Neuronal stem cell (in vitro differentiated cells): ENCODE measurements around the gene TSPEAR.
"Not testable (repeated sequence)": the region's sequence is repeated elsewhere in the genome, so short reads cannot be mapped to it uniquely, and the experiment has no call there.

Source experiments
- DNase-seq: peaks from one replicate; pipeline ENCODE4 v3.0.0-alpha.2; 2013; ENCODE audit warnings: low spot score
- H2AFZ ChIP-seq: one replicate; pipeline ENCODE4 v1.6.1; 2013; ENCODE audit warnings: mild to moderate bottlenecking, low read length, inconsistent platforms
- H2AK5ac ChIP-seq: 2 replicates; pipeline ENCODE4 v1.6.1; 2013; ENCODE audit warnings: low read depth, mild to moderate bottlenecking, inconsistent platforms, low read length, moderate library complexity, mixed read lengths
- H2BK120ac ChIP-seq: 2 replicates; pipeline ENCODE4 v1.6.1; 2013; ENCODE audit warnings: low read depth, mild to moderate bottlenecking, inconsistent platforms, low read length, moderate library complexity, mixed read lengths
- H2BK12ac ChIP-seq: one replicate; pipeline ENCODE4 v1.6.1; 2013; ENCODE audit warnings: low read length, inconsistent platforms
- H2BK15ac ChIP-seq: 2 replicates; pipeline ENCODE4 v1.6.1; 2013; ENCODE audit warnings: mild to moderate bottlenecking, low read length, inconsistent platforms, mixed read lengths
- H2BK5ac ChIP-seq: one replicate; pipeline ENCODE4 v1.6.1; 2013; ENCODE audit warnings: inconsistent platforms, mild to moderate bottlenecking, low read length, moderate library complexity
- H3K14ac ChIP-seq: one replicate; pipeline ENCODE4 v1.6.1; 2013; ENCODE audit warnings: low read length, inconsistent platforms
- H3K18ac ChIP-seq: 2 replicates; pipeline ENCODE4 v1.6.1; 2013; ENCODE audit warnings: low read length, inconsistent platforms
- H3K23ac ChIP-seq: 2 replicates; pipeline ENCODE4 v1.6.1; 2013; ENCODE audit warnings: low read depth, mild to moderate bottlenecking, mixed read lengths, low read length, inconsistent platforms; ENCODE audit not compliant: poor library complexity
- H3K27ac ChIP-seq: replicated peaks from 3 replicates; pipeline ENCODE4 v1.5.1; 2013; ENCODE audit warnings: low read length, inconsistent platforms
- H3K27me3 ChIP-seq, 3 experiments: 2 replicates each; pipeline ENCODE4 v1.6.1; 2013; ENCODE audit warnings: low read length in 3 of 3, mild to moderate bottlenecking in 2 of 3, inconsistent platforms in 1 of 3, low read depth in 1 of 3, mixed read lengths in 1 of 3, moderate library complexity in 1 of 3; ENCODE audit not compliant: control insufficient read depth in 3 of 3, insufficient read depth in 3 of 3
- H3K36me3 ChIP-seq, 2 donors: replicated peaks in 1 of 2; 2 replicates each; pipeline ENCODE4 v1.6.1; 2013; ENCODE audit warnings: low read length in 2 of 2; ENCODE audit not compliant: control insufficient read depth in 2 of 2, insufficient read depth in 2 of 2
- H3K4ac ChIP-seq: 2 replicates; pipeline ENCODE4 v1.6.1; 2013; ENCODE audit warnings: inconsistent platforms, mild to moderate bottlenecking, low read length, moderate library complexity
- H3K4me1 ChIP-seq, 2 donors: 1 replicate in 1 of 2; 2 replicates in 1 of 2; pipeline ENCODE4 v1.6.1; 2013; ENCODE audit warnings: low read length in 2 of 2, low read depth in 1 of 2; ENCODE audit not compliant: control insufficient read depth in 2 of 2, insufficient read depth in 1 of 2
- H3K4me2 ChIP-seq: one replicate; pipeline ENCODE4 v1.6.1; 2013; ENCODE audit warnings: mild to moderate bottlenecking, low read length, inconsistent platforms; ENCODE audit not compliant: insufficient read depth, poor library complexity, severe bottlenecking
- H3K4me3 ChIP-seq, 2 donors: 2 replicates each; pipeline ENCODE4 v1.5.1; 2013; ENCODE audit warnings: low read length in 2 of 2, mild to moderate bottlenecking in 2 of 2, inconsistent platforms in 1 of 2, moderate library complexity in 1 of 2
- H3K79me1 ChIP-seq: one replicate; pipeline ENCODE4 v1.6.1; 2013; ENCODE audit warnings: low read depth, mild to moderate bottlenecking, inconsistent platforms, low read length, moderate library complexity
- H3K9ac ChIP-seq: one replicate; pipeline ENCODE4 v1.6.1; 2013; ENCODE audit warnings: mild to moderate bottlenecking, low read depth, low read length, inconsistent platforms; ENCODE audit not compliant: poor library complexity
- H3K9me3 ChIP-seq, 2 donors: replicated peaks in 1 of 2; 2 replicates each; pipeline versions ENCODE3 to v1.6.1; 2013; ENCODE audit warnings: low read length in 2 of 2, mild to moderate bottlenecking in 2 of 2, inconsistent platforms in 1 of 2, low read depth in 1 of 2, mixed read lengths in 1 of 2, moderate library complexity in 1 of 2; ENCODE audit not compliant: control insufficient read depth in 2 of 2, insufficient read depth in 1 of 2
- H4K8ac ChIP-seq: one replicate; pipeline ENCODE4 v1.6.1; 2013; ENCODE audit warnings: low read depth, mild to moderate bottlenecking, inconsistent platforms, low read length, moderate library complexity
- H4K91ac ChIP-seq: one replicate; pipeline ENCODE4 v1.6.1; 2013; ENCODE audit warnings: low read length, low read depth, mild to moderate bottlenecking, inconsistent platforms; ENCODE audit not compliant: poor library complexity
- WGBS, 2 donors: extraction: QIAGEN DNeasy Blood & Tissue Kit; methylation state at CpG; one replicate each; pipeline ENCODE4 v1.1.7; 2013; ENCODE audit warnings: missing lambda C conversion rate in 2 of 2, mixed read lengths in 1 of 2; ENCODE audit not compliant: insufficient read length in 2 of 2, insufficient replicate concordance in 1 of 2; ENCODE audit errors: extremely low coverage in 2 of 2; 5-methylcytosine and 5-hydroxymethylcytosine counted together

Gene TSPEAR

DNA sequence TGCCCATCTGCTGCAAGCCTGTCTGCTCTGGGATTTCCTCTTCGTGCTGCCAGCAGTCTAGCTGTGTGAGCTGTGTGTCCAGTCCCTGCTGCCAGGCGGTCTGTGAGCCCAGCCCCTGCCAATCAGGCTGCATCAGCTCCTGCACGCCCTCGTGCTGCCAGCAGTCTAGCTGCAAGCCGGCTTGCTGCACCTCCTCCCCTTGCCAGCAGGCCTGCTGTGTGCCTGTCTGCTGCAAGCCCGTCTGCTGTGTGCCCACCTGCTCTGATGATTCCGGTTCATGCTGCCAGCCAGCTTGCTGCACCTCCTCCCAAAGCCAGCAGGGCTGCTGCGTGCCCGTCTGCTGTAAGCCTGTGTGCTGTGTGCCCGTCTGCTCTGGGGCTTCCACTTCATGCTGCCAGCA, 110.3 kb downstream of the TSPEAR start:
- not testable (repeated sequence) for H3K4me2 ChIP-seq, H3K27ac ChIP-seq, H2AFZ ChIP-seq, H3K4ac ChIP-seq, DNase-seq, H3K9me3 ChIP-seq, H4K8ac ChIP-seq, H3K27me3 ChIP-seq, H2BK120ac ChIP-seq, H3K79me1 ChIP-seq, H2BK5ac ChIP-seq, H3K4me1 ChIP-seq, H3K36me3 ChIP-seq
- Histone ChIP-seq H3K18ac (peak overlapping the region; percentile 76), H3K4me3 (peak overlapping the region in 1 of 2 donors; percentile 22), H4K91ac (peak overlapping the region; percentile 53), H2BK12ac (peak overlapping the region; percentile 97), H2BK15ac (peak overlapping the region; percentile 64), H3K9ac (peak overlapping the region; percentile 63), H3K23ac (peak overlapping the region; percentile 68), H2AK5ac (peak overlapping the region; percentile 12), H3K14ac (peak overlapping the region; percentile 97)
- WGBS, 2 donors: no CpG with 5 or more reads among the region's 10 CpGs

DNA sequence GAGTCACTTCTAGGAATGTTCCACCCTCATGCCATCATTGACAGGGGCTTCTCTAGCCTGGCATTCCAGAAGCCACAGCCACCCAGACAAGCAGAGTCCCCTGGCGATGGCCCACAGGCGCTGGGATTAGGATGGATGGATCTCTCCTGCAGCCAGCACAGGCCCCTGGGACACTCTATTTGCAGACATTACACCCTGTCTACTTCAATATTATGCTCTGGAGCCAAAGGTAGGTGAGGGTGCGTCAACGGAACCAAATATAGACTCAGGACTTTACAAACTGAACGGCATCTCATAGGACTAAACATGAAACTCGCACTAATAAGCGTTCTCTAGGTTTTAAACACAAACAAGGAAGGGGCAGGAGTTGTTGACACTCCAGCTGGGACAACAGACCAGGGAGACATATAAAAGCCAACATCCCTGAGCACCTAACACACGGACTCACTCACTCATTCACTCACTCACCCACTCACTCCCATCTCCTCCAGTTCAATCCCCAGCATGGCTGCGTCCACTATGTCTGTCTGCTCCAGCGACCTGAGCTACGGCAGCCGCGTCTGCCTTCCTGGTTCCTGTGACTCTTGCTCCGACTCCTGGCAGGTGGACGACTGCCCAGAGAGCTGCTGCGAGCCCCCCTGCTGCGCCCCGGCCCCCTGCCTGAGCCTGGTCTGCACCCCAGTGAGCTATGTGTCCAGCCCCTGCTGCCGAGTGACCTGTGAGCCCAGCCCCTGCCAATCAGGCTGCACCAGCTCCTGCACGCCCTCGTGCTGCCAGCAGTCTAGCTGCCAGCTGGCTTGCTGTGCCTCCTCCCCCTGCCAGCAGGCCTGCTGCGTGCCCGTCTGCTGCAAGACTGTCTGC, 111.0 kb downstream of the TSPEAR start, which contains the start of gene KRTAP10-7:
TSS of gene KRTAP10-7 (plus strand) at position 480 of the 861 bp plus-strand sequence. CDS start at position 505, 25 bp downstream.
- peak within 1 kb of the TSS; percentile 12 for H2AK5ac ChIP-seq
- not testable (repeated sequence) for H2BK5ac ChIP-seq, H2AFZ ChIP-seq, H4K8ac ChIP-seq, H3K4me1 ChIP-seq, H3K79me1 ChIP-seq, H3K4me2 ChIP-seq, H3K36me3 ChIP-seq, H2BK120ac ChIP-seq, H3K9me3 ChIP-seq, H3K27me3 ChIP-seq, DNase-seq
- peak within 1 kb of the TSS; percentile 22 for H3K27ac ChIP-seq
- H2BK15ac ChIP-seq: peak within 1 kb of the TSS; percentile 64
- WGBS, 2 donors: no CpG with 5 or more reads among the region's 23 CpGs
- H3K4me3 ChIP-seq: peak within 1 kb of the TSS in 1 of 2 donors; percentile 22
- peak within 1 kb of the TSS; percentile 63 for H3K9ac ChIP-seq
- peak within 1 kb of the TSS; percentile 68 for H3K23ac ChIP-seq
- H4K91ac ChIP-seq: peak within 1 kb of the TSS; percentile 53
- peak within 1 kb of the TSS; percentile 97 for H3K14ac ChIP-seq
- peak within 1 kb of the TSS; percentile 89 for H3K18ac ChIP-seq
- peak within 1 kb of the TSS; percentile 42 for H3K4ac ChIP-seq
- peak within 1 kb of the TSS; percentile 97 for H2BK12ac ChIP-seq

- peak overlapping the region; percentile 89 for H3K18ac ChIP-seq
- no peak overlapping the region for H3K14ac ChIP-seq
- H2BK12ac ChIP-seq: peak overlapping the region; percentile 41
- peaks cover 0 to 4% (median 0%) of the 10 kb centered on the region in 3 experiments for H3K27me3 ChIP-seq
- H4K8ac ChIP-seq: no peak overlapping the region
- peak overlapping the region; percentile 22 for H3K27ac ChIP-seq
- H3K4me2 ChIP-seq: no peak overlapping the region
- no peaks in the 10 kb centered on the region for H3K36me3 ChIP-seq
- no peak overlapping the region for H3K4me3 ChIP-seq
- H3K23ac ChIP-seq: no peak overlapping the region
- H3K9me3 ChIP-seq: peaks cover 4 to 5% of the 10 kb centered on the region in 2 donors
- DNase-seq: no peak
- no peak overlapping the region for H3K4ac ChIP-seq
- H2AK5ac ChIP-seq: no peak overlapping the region
- H3K4me1 ChIP-seq: peaks cover 1% of the 10 kb centered on the region in 2 donors
- no peak overlapping the region for H2BK15ac ChIP-seq
- no peak overlapping the region for H3K9ac ChIP-seq
- H2BK120ac ChIP-seq: no peak overlapping the region
- no peak overlapping the region for H2BK5ac ChIP-seq
- H2AFZ ChIP-seq: no peak overlapping the region
- H4K91ac ChIP-seq: peak overlapping the region; percentile 94
- no peaks in the 10 kb centered on the region for H3K79me1 ChIP-seq
- no CpG with 5 or more reads among the region's 8 CpGs for WGBS, 2 donors
Observed at GRCh38 chr21:44599264-44600029, 111.9 kb downstream of the TSPEAR start.

DNA sequence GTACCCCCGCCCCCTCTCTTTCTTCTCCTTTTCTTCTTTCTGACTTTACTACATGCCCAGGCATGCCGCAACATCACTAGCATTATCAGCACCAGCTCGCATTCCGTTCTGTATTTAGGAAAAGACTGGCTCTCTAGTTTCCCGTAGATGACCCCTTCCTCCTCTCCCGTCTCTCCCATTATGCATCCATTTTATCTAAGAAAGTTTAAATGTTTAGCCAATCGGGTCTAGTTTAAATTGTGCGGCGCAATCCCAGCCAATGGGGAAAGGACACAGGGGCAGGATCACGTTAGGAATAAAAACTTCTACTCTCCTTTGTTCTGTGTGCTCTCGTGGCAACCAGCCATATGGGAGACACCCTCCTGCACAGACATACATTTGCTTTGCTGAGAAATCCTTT, 113.3 kb downstream of the TSPEAR start:
- DNase-seq: peak; percentile 29
- Histone ChIP-seq H3K79me1 (no peaks in the 10 kb centered on the region), H4K8ac (no peak overlapping the region), H2BK120ac (no peak overlapping the region), H3K4ac (no peak overlapping the region), H3K9ac (no peak overlapping the region), H3K4me2 (no peak overlapping the region), H2AK5ac (no peak overlapping the region), H2BK12ac (no peak overlapping the region), H3K4me3 (no peak overlapping the region), H3K18ac (no peak overlapping the region), H2AFZ (peak overlapping the region; percentile 14), H3K9me3 (peaks cover 2 to 4% of the 10 kb centered on the region in 2 donors), H3K36me3 (no peaks in the 10 kb centered on the region), H4K91ac (no peak overlapping the region), H3K27me3 (no peaks in the 10 kb centered on the region), H3K23ac (no peak overlapping the region), H2BK15ac (no peak overlapping the region), H3K4me1 (peaks cover 1 to 7% of the 10 kb centered on the region in 2 donors), H3K14ac (no peak overlapping the region), H3K27ac (peak overlapping the region; percentile 71), H2BK5ac (no peak overlapping the region)
- no CpG with 5 or more reads among the region's 11 CpGs for WGBS, 2 donors
